Prostate gland (tissue), 2 donors: ENCODE data around the gene COX8A.

Experiments
- POLR2A ChIP-seq: fragments of 450-650 bp; IDR thresholded peaks from one replicate; pipeline ENCODE4 v1.6.1; 2016; ENCODE audit warnings: antibody characterized with exemption, mild to moderate bottlenecking
- TF ChIP-seq, protein P1 (sequence below), 4 experiments: fragments of 200-600 bp in 2 of 4; fragments of 450-650 bp in 2 of 4; sonication (generic) in 2 of 4; IDR thresholded peaks; 1 replicate in 3 of 4; 2 replicates in 1 of 4; pipeline ENCODE4 v1.5.1; 2016 to 2019; ENCODE audit warnings: antibody characterized with exemption in 4 of 4, mild to moderate bottlenecking in 2 of 4, moderate library complexity in 2 of 4

DNA sequence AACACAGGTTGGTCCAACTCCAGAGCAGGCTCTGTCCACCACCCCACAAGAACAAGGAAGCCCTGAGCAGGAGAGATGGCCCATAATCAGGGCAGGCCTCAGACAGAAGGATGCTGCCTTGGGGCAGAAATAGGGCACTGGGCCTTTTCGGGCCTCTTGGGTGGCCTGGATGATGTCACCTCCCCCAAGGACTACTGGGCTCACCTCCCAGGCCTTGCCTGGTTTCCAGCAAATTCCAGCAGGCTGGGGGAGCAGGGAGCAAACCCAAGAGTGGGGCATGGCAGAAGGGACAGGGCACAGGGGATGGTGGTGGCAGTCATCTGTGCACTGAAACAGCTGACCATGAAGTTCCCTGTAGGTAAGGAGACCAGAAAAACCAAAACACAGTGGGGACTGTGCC lies 41.0 kb upstream of the COX8A start:
- no peak for TF ChIP-seq POLR2A
- TF ChIP-seq, protein P1, sequence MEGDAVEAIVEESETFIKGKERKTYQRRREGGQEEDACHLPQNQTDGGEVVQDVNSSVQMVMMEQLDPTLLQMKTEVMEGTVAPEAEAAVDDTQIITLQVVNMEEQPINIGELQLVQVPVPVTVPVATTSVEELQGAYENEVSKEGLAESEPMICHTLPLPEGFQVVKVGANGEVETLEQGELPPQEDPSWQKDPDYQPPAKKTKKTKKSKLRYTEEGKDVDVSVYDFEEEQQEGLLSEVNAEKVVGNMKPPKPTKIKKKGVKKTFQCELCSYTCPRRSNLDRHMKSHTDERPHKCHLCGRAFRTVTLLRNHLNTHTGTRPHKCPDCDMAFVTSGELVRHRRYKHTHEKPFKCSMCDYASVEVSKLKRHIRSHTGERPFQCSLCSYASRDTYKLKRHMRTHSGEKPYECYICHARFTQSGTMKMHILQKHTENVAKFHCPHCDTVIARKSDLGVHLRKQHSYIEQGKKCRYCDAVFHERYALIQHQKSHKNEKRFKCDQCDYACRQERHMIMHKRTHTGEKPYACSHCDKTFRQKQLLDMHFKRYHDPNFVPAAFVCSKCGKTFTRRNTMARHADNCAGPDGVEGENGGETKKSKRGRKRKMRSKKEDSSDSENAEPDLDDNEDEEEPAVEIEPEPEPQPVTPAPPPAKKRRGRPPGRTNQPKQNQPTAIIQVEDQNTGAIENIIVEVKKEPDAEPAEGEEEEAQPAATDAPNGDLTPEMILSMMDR (IDR thresholded peaks at IDR 0.05), result no peak
